Lower lobe of right lung (tissue), 2 donors: ENCODE measurements around the gene PAX3. TPM values are rescaled to one million over a fixed set of nuclear protein-coding genes. Genes with fewer than 3 reads are reported as not detected.

Source experiments
- ATAC-seq, 2 donors: fragments of 200-7000 bp; cut with Tn5 transposase; one replicate each; pipeline ENCODE4 v1.9.1; 2020 to 2022; ENCODE audit warnings: mild to moderate bottlenecking in 2 of 2, moderate library complexity in 2 of 2
- DNase-seq: peaks from one replicate; pipeline ENCODE4 v3.0.0-alpha.2; 2020
- H3K27ac ChIP-seq: fragments of 200-600 bp; one replicate; pipeline ENCODE4 v1.8.0; 2022
- H3K27me3 ChIP-seq: fragments of 200-600 bp; one replicate; pipeline ENCODE4 v1.8.0; 2022; ENCODE audit warnings: low read depth
- H3K36me3 ChIP-seq: fragments of 200-600 bp; one replicate; pipeline ENCODE4 v1.8.0; 2022; ENCODE audit warnings: mild to moderate bottlenecking
- H3K4me1 ChIP-seq: fragments of 200-600 bp; one replicate; pipeline ENCODE4 v1.8.0; 2022
- H3K4me3 ChIP-seq: fragments of 200-600 bp; one replicate; pipeline ENCODE4 v1.8.0; 2022; ENCODE audit warnings: mild to moderate bottlenecking
- H3K9me3 ChIP-seq: fragments of 200-600 bp; one replicate; pipeline ENCODE4 v1.8.0; 2022
- intact Hi-C: fragments of 100-400 bp; cut with DNase I; formaldehyde crosslinking; loops from one replicate; pipeline ENCODE4 v1.11.0; 2022
- total RNA-seq: library from RNA; stranded (reverse); fragmentation: NEBNext Ultra II Directional; extraction: Animal tissue kit (Norgen Biotek cat#: 25700); gene quantifications from one replicate; pipeline ENCODE4 v1.2.1, GENCODE V29; 2021
- TF ChIP-seq, protein P1 (sequence below): fragments of 200-600 bp; IDR thresholded peaks from one replicate; pipeline ENCODE4 v1.8.0; 2022; ENCODE audit warnings: antibody characterized with exemption, mild to moderate bottlenecking
- donor health status: DM: no; HTN: yes; CAD: no; lungs with severe emphysema.

Gene PAX3
- total RNA-seq, 1 donor from 2014 or later: not detected

DNA sequence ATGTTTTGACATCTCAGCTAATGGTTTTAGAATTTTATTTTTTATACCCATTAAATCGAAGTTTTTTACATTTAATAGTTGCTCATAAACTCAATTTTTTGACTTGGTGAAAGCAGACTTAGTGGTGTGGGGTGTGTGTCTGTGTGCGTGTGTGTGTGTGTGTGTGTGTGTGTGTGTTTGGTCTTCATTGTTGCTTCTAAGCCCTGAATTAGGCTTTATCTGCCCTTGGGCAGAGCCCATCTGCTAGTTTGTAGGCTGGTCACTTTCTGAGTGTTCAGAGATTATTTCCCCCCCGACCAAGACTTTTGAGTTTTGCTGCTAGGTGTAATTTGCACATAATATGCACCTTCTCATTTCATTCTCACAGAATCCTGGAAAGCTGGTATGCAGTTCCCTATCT is 14.3 kb downstream of the PAX3 start:
- DNase-seq: no peak
- intact Hi-C loops: no loop called here
- TF ChIP-seq, protein P1, sequence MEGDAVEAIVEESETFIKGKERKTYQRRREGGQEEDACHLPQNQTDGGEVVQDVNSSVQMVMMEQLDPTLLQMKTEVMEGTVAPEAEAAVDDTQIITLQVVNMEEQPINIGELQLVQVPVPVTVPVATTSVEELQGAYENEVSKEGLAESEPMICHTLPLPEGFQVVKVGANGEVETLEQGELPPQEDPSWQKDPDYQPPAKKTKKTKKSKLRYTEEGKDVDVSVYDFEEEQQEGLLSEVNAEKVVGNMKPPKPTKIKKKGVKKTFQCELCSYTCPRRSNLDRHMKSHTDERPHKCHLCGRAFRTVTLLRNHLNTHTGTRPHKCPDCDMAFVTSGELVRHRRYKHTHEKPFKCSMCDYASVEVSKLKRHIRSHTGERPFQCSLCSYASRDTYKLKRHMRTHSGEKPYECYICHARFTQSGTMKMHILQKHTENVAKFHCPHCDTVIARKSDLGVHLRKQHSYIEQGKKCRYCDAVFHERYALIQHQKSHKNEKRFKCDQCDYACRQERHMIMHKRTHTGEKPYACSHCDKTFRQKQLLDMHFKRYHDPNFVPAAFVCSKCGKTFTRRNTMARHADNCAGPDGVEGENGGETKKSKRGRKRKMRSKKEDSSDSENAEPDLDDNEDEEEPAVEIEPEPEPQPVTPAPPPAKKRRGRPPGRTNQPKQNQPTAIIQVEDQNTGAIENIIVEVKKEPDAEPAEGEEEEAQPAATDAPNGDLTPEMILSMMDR: no peak
- no peak for ATAC-seq
- H3K9me3 ChIP-seq: no peaks in the 10 kb centered on the region
- no peak overlapping the region for H3K27ac ChIP-seq
- H3K27me3 ChIP-seq: peaks cover 55% of the 10 kb centered on the region
- no peaks in the 10 kb centered on the region for H3K36me3 ChIP-seq
- H3K4me1 ChIP-seq: no peaks in the 10 kb centered on the region
- no peak overlapping the region for H3K4me3 ChIP-seq

DNA sequence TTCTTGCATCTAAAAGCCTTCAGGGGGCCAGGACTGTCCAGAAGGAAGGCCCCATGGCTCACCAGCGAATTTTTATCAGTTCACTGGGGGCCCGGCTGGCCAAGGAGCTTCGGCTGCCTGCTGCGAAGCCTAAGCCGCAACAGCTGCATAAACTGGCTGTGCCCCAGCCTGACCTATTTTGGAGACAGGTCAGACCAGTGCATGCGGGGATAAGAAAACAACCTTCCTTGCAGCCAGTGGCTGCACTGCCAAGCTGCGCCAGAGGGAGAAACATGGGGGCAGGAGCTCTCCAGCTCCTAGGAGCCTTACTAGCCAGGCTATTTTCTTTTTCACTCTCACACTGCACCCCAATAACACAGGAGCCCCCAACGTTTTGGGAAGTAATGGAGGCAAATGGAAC is 15.2 kb downstream of the PAX3 start:
- TF ChIP-seq, protein P1: no peak
- DNase-seq (no peak), ATAC-seq (no peak)
- intact Hi-C loops: no loop called here
- Histone ChIP-seq H3K4me3 (no peak overlapping the region), H3K27me3 (peaks cover 47% of the 10 kb centered on the region), H3K9me3 (no peaks in the 10 kb centered on the region), H3K36me3 (no peaks in the 10 kb centered on the region), H3K27ac (no peak overlapping the region), H3K4me1 (no peaks in the 10 kb centered on the region)

DNA sequence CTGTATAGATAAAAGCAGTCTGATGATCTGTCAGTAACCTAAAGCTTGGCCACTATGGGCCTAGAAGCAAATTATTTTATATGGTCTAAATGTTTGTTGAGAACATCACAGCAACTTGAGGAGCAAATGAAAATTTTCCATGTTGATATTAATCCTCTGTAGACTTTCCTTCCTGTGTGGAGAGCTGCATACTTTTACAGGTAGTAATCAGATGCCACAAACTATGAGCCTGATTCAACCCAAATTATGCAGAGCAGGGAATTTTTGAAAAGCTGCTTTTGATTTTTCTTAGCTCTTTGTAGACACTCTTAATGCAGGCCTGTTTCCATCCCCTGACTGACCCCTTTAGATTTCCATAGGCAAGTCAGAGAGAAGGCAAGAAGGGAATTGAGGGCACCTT is 17.3 kb downstream of the PAX3 start:
- TF ChIP-seq, protein P1: no peak
- H3K4me3 ChIP-seq: no peak overlapping the region

DNA sequence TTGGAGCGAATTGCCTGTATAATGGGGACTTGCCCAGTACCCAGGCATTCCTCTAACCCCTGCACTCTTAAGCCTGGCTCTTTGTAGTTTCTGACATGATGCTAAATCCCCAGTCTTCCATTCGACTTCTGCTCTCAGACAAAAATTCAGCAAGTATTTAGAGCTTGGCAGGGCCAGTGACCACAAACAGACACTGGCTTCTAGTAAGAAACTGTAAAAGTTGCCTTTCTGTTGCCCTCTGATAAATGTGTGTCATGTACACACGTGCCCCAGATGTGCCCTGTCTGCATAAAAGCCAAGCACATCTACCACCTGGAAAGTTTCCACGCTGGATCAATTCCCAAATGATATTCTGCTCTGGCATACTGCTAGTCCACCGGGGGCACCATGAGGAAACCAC is 18.0 kb downstream of the PAX3 start:
- H3K27me3 ChIP-seq: peaks cover 39% of the 10 kb centered on the region
- H3K4me3 ChIP-seq: no peak overlapping the region
- no peak for DNase-seq
- H3K9me3 ChIP-seq: no peaks in the 10 kb centered on the region
- H3K36me3 ChIP-seq: no peaks in the 10 kb centered on the region
- H3K27ac ChIP-seq: no peak overlapping the region
- intact Hi-C loops: no loop called here
- TF ChIP-seq, protein P1: no peak
- ATAC-seq: no peak
- H3K4me1 ChIP-seq: no peaks in the 10 kb centered on the region

More for the DNA sequence above, 17.3 kb downstream of the PAX3 start:
- Histone ChIP-seq H3K36me3 (no peaks in the 10 kb centered on the region), H3K27me3 (peaks cover 38% of the 10 kb centered on the region), H3K9me3 (no peaks in the 10 kb centered on the region), H3K4me1 (no peaks in the 10 kb centered on the region), H3K27ac (no peak overlapping the region)
- DNase-seq (no peak), ATAC-seq (no peak)
- intact Hi-C loops: no loop called here

DNA sequence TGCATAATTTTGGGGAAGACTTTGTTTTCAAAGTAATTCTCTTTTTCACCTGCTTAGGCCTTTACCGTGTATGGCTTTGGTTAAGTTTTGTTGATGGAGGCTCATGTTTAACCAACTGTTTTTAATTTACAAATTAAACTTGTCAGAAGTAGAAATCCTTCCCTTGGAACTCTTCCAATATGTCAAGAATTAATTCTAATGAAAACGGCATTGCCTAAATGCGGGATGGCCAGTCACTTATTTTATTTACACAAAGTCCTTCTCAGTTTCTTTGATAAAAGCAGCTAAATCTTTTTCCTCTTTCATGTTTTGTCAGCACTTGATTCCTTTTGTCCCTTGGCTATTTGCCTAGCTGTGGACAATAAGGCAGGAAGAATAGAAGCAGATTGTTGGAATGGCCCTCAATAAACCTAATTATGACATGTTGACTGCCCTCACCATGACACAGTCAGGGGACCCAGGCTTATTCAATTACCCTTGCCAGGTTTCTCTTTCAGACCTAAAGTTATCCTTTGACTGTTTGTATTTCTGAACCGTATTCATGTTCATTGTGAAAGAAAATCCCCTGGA is 26.3 kb downstream of the PAX3 start:
- Histone ChIP-seq H3K27ac (no peak overlapping the region), H3K9me3 (no peaks in the 10 kb centered on the region), H3K27me3 (peaks cover 41% of the 10 kb centered on the region), H3K4me1 (no peaks in the 10 kb centered on the region), H3K36me3 (no peaks in the 10 kb centered on the region), H3K4me3 (no peak overlapping the region)
- TF ChIP-seq, protein P1: no peak
- intact Hi-C loops: no loop called here
- ATAC-seq (no peak), DNase-seq (no peak)
